B cell (primary cell): Measurements from ENCODE around the gene LIMS3.
"Not testable (repeated sequence)": the region's sequence is repeated elsewhere in the genome, so short reads cannot be mapped to it uniquely, and the experiment has no call there.

Source experiments
- CTCF ChIP-seq: fragments of 200-600 bp; IDR thresholded peaks from one replicate; pipeline ENCODE4 v1.8.0; 2022; ENCODE audit warnings: antibody characterized with exemption, mild to moderate bottlenecking
- EZH2 ChIP-seq: IDR thresholded peaks from 2 replicates; pipeline ENCODE4 v1.6.1; 2012; ENCODE audit warnings: borderline replicate concordance, low read depth, mild to moderate bottlenecking, moderate library complexity, low read length; ENCODE audit not compliant: insufficient read depth, poor library complexity, severe bottlenecking

GRCh38 chr2:109897769-109898461 lies 573 bp upstream of the LIMS3 start:
- not testable (repeated sequence) for TF ChIP-seq CTCF, EZH2
